B cell (primary cell): ENCODE measurements around the gene MEIS2. TPM values are rescaled to one million over a fixed set of nuclear protein-coding genes. Genes with fewer than 3 reads are reported as not detected.

Source experiments
- ATAC-seq: fragments of 200-7000 bp; cut with Tn5 transposase; one replicate; pipeline ENCODE4 v1.10.0; 2021; ENCODE audit warnings: low read depth, mild to moderate bottlenecking, moderate number of reproducible peaks, moderate library complexity
- CTCF ChIA-PET: fragments of 350-600 bp; sonication (Branson Sonifier 250); formaldehyde crosslinking; loops from one replicate; lab custom pipeline; 2021; ENCODE audit warnings: antibody characterized with exemption, inconsistent platforms; lab: Charles Lee
- POLR2A ChIA-PET: fragments of 350-600 bp; sonication (Branson Sonifier 250); formaldehyde crosslinking; loops from one replicate; lab custom pipeline; 2021; ENCODE audit warnings: antibody characterized with exemption; lab: Charles Lee
- DNase-seq: peaks from one replicate; pipeline ENCODE4 v3.0.0; 2013
- H2AFZ ChIP-seq: 2 replicates; pipeline ENCODE4 v1.6.1; 2012; ENCODE audit warnings: mild to moderate bottlenecking, low read depth, low read length; ENCODE audit not compliant: insufficient read depth, poor library complexity, severe bottlenecking
- H3K27ac ChIP-seq, 2 donors: 1 replicate in 1 of 2; 2 replicates in 1 of 2; pipeline ENCODE4 v1.5.1; 2012 to 2013; ENCODE audit warnings: low read length in 2 of 2, mild to moderate bottlenecking in 2 of 2, moderate library complexity in 1 of 2
- H3K27me3 ChIP-seq, 4 experiments: fragments of 200-600 bp in 1 of 4; sonication (generic) in 1 of 4; replicated peaks in 1 of 4; 1 replicate in 2 of 4; 2 replicates in 2 of 4; pipeline versions ENCODE4 v1.6.1 to v1.7.0; 2013 to 2016; ENCODE audit warnings: low read length in 3 of 4, mild to moderate bottlenecking in 2 of 4, mixed read lengths in 1 of 4, moderate library complexity in 1 of 4; ENCODE audit not compliant: insufficient read depth in 4 of 4, control insufficient read depth in 3 of 4; ENCODE audit errors: control extremely low read depth in 1 of 4
- H3K36me3 ChIP-seq, 2 experiments: replicated peaks in 1 of 2; 1 replicate in 1 of 2; 2 replicates in 1 of 2; pipeline versions ENCODE4 v1.6.1 to v1.7.1; 2013; ENCODE audit warnings: low read length in 1 of 2; ENCODE audit not compliant: insufficient read depth in 2 of 2, control insufficient read depth in 1 of 2; ENCODE audit errors: control extremely low read depth in 1 of 2, extremely low read depth in 1 of 2
- H3K4me1 ChIP-seq, 2 donors: fragments of 200-600 bp in 1 of 2; sonication (generic) in 1 of 2; 1 replicate in 1 of 2; 2 replicates in 1 of 2; pipeline versions ENCODE4 v1.5.1 to v1.6.1; 2013 to 2017; ENCODE audit warnings: low read length in 2 of 2; ENCODE audit not compliant: control insufficient read depth in 2 of 2, insufficient read depth in 2 of 2
- H3K4me2 ChIP-seq: replicated peaks from 2 replicates; pipeline ENCODE3; 2012; ENCODE audit warnings: mild to moderate bottlenecking, low read depth, low read length; ENCODE audit not compliant: poor library complexity, severe bottlenecking
- H3K4me3 ChIP-seq, 5 experiments: fragments of 200-600 bp in 1 of 5; sonication (generic) in 1 of 5; 1 replicate in 3 of 5; 2 replicates in 2 of 5; pipeline versions ENCODE4 v1.5.1 to v1.7.0; 2011 to 2016; ENCODE audit warnings: low read length in 4 of 5, mild to moderate bottlenecking in 4 of 5, low read depth in 2 of 5, control low read depth in 1 of 5, moderate library complexity in 1 of 5; ENCODE audit not compliant: insufficient read depth in 1 of 5; ENCODE audit errors: control extremely low read depth in 1 of 5, extremely low read depth in 1 of 5
- H3K79me2 ChIP-seq: fragments of 200-600 bp; sonication (generic); one replicate; pipeline ENCODE4 v1.6.0; 2016; ENCODE audit warnings: low read length; ENCODE audit not compliant: control insufficient read depth, insufficient read depth
- H3K9ac ChIP-seq: fragments of 200-600 bp; sonication (generic); 2 replicates; pipeline ENCODE4 v1.6.1; 2017; ENCODE audit warnings: mild to moderate bottlenecking, low read length, moderate library complexity
- H3K9me3 ChIP-seq, 3 donors: one replicate each; pipeline versions ENCODE4 v1.6.1 to v1.7.1; 2013; ENCODE audit warnings: low read length in 2 of 3; ENCODE audit not compliant: control insufficient read depth in 2 of 3, insufficient read depth in 1 of 3; ENCODE audit errors: control extremely low read depth in 1 of 3
- H4K20me1 ChIP-seq: 2 replicates; pipeline ENCODE4 v1.6.0; 2012; ENCODE audit warnings: mild to moderate bottlenecking, low read length; ENCODE audit not compliant: insufficient read depth, control insufficient read depth, poor library complexity, severe bottlenecking
- H3K27ac Mint-ChIP-seq: one replicate; pipeline ENCODE4 v1.8.0; 2021; ENCODE audit warnings: mixed read lengths
- H3K27me3 Mint-ChIP-seq: one replicate; pipeline ENCODE4 v1.8.0; 2021; ENCODE audit warnings: mixed read lengths
- H3K4me1 Mint-ChIP-seq: one replicate; pipeline ENCODE4 v1.8.0; 2021; ENCODE audit warnings: mixed read lengths
- H3K4me3 Mint-ChIP-seq: one replicate; pipeline ENCODE4 v1.8.0; 2021; ENCODE audit warnings: mixed read lengths
- H3K9me3 Mint-ChIP-seq: one replicate; pipeline ENCODE4 v1.8.0; 2022; ENCODE audit warnings: mixed read lengths; ENCODE audit not compliant: insufficient read depth
- CTCF ChIP-seq: fragments of 200-600 bp; IDR thresholded peaks from one replicate; pipeline ENCODE4 v1.8.0; 2022; ENCODE audit warnings: antibody characterized with exemption, mild to moderate bottlenecking
- EZH2 ChIP-seq: IDR thresholded peaks from 2 replicates; pipeline ENCODE4 v1.6.1; 2012; ENCODE audit warnings: borderline replicate concordance, low read depth, mild to moderate bottlenecking, moderate library complexity, low read length; ENCODE audit not compliant: insufficient read depth, poor library complexity, severe bottlenecking
- WGBS: methylation state at CpG from one replicate; pipeline ENCODE4 v1.1.5; 2013; ENCODE audit warnings: missing lambda C conversion rate; ENCODE audit not compliant: insufficient coverage; 5-methylcytosine and 5-hydroxymethylcytosine counted together
- intact Hi-C: fragments of 100-400 bp; cut with micrococcal nuclease; formaldehyde crosslinking; loops from one replicate; pipeline ENCODE4 v1.10.0; 2022
- polyA plus RNA-seq: library from polyadenylated mRNA; depleted of rRNA; stranded (reverse); fragments of >200 nt; gene quantifications from 2 replicates; pipeline ENCODE4 v1.2.3, GENCODE V29; 2012
- total RNA-seq, 2 donors: library from RNA; stranded (reverse); fragments of 120-200 nt in 1 of 2; gene quantifications; 1 replicate in 1 of 2; 2 replicates in 1 of 2; pipeline versions ENCODE4 v1.2.3 to v1.2.4, GENCODE V29; 2013 to 2022

The MEIS2 gene
- total and polyA plus RNA-seq, 2 donors (not counting 1 experiment from before 2014, with no cell fraction given) = 0.22 TPM; not detected in 1

- Mint-ChIP-seq H3K4me3 (no peak overlapping the region), H3K4me1 (peaks cover 19% of the 10 kb centered on the region), H3K27ac (no peak overlapping the region), H3K9me3 (no peaks in the 10 kb centered on the region), H3K27me3 (peaks cover 70% of the 10 kb centered on the region)
- Histone ChIP-seq H3K36me3 (no peaks in the 10 kb centered on the region), H3K4me1 (peaks cover 10 to 14% of the 10 kb centered on the region in 2 donors), H3K79me2 (no peaks in the 10 kb centered on the region), H4K20me1 (no peaks in the 10 kb centered on the region), H2AFZ (no peak overlapping the region), H3K9ac (no peak overlapping the region), H3K27ac (no peak overlapping the region), H3K9me3 (peaks cover 0 to 26% (median 0%) of the 10 kb centered on the region in 3 donors), H3K4me3 (no peak overlapping the region), H3K27me3 (peaks cover 0 to 44% (median 31%) of the 10 kb centered on the region in 4 experiments), H3K4me2 (no peak overlapping the region)
- ChIA-PET POLR2A (no interaction called here), CTCF (no interaction called here)
- intact Hi-C loops = no loop called here
- DNase-seq (no peak), ATAC-seq (no peak)
- 84% methylated on average over 5 of the region's 11 CpGs for WGBS
- TF ChIP-seq EZH2 = no peak
- no peak for TF ChIP-seq CTCF
Measured at GRCh38 chr15:37093480-37094332, 6.6 kb downstream of the MEIS2 start.

GRCh38 chr15:37090543-37091175, 9.7 kb downstream of the MEIS2 start:
- WGBS = no CpG with 5 or more reads among the region's 3 CpGs
- H3K4me2 ChIP-seq = no peak overlapping the region
- TF ChIP-seq CTCF = no peak
- no peak for TF ChIP-seq EZH2
- ATAC-seq (no peak), DNase-seq (no peak)
- ChIA-PET POLR2A (interaction anchor here (0.7 kb wide), 1 partner anchor 9 kb away, joined by 3 read pairs; the partner anchor contains the start of gene MEIS2), CTCF (no interaction called here)
- no peaks in the 10 kb centered on the region for H3K79me2 ChIP-seq
- H3K27me3 ChIP-seq = peaks cover 0 to 15% (median 11%) of the 10 kb centered on the region in 4 experiments
- no peak overlapping the region for H3K9ac ChIP-seq
- no peak overlapping the region for H3K4me3 ChIP-seq
- no peaks in the 10 kb centered on the region for H4K20me1 ChIP-seq
- Mint-ChIP-seq H3K27me3 (peaks cover 45% of the 10 kb centered on the region), H3K4me1 (peaks cover 2% of the 10 kb centered on the region), H3K9me3 (no peaks in the 10 kb centered on the region), H3K4me3 (no peak overlapping the region), H3K27ac (no peak overlapping the region)
- no peaks in the 10 kb centered on the region for H3K4me1 ChIP-seq
- H3K36me3 ChIP-seq = no peaks in the 10 kb centered on the region
- H3K27ac ChIP-seq = no peak overlapping the region
- H2AFZ ChIP-seq = no peak overlapping the region
- intact Hi-C loops = no loop called here
- H3K9me3 ChIP-seq = peaks cover 0 to under 1% (median 0%) of the 10 kb centered on the region in 3 donors
